HepG2 (cell line): ENCODE data around the gene PPIB. TPM values are rescaled to one million over a fixed set of nuclear protein-coding genes. Genes with fewer than 3 reads are reported as not detected.

Experiments
- CREB3 ChIP-seq: sonication (generic); formaldehyde crosslinking; IDR thresholded peaks from 2 replicates; pipeline ENCODE4 v1.5.0; 2020; ENCODE audit warnings: missing genetic modification reagents
- CREBL2 ChIP-seq: sonication (generic); formaldehyde crosslinking; IDR thresholded peaks from 2 replicates; pipeline ENCODE4 v1.8.1; 2023; ENCODE audit warnings: missing genetic modification reagents, mild to moderate bottlenecking, borderline replicate concordance
- HMGA1 ChIP-seq: sonication (generic); formaldehyde crosslinking; conservative IDR thresholded peaks from 2 replicates; pipeline ENCODE4 v1.4.0; 2020; ENCODE audit warnings: missing genetic modification reagents
- HMGXB3 ChIP-seq: sonication (generic); formaldehyde crosslinking; IDR thresholded peaks from 2 replicates; pipeline ENCODE4 v1.4.0; 2020; ENCODE audit warnings: missing genetic modification reagents, borderline replicate concordance
- HNF4A ChIP-seq: sonication (generic); formaldehyde crosslinking; IDR thresholded peaks from 2 replicates; pipeline ENCODE4 v1.4.0; 2020; ENCODE audit warnings: missing genetic modification reagents
- MAX ChIP-seq: IDR thresholded peaks from 2 replicates; pipeline ENCODE4 v1.6.1; 2012; ENCODE audit warnings: inconsistent platforms
- SALL2 ChIP-seq: sonication (generic); formaldehyde crosslinking; IDR thresholded peaks from 2 replicates; pipeline ENCODE4 v1.8.1; 2023; ENCODE audit warnings: mild to moderate bottlenecking, missing genetic modification reagents, inconsistent platforms
- ZNF432 ChIP-seq: sonication (generic); formaldehyde crosslinking; IDR thresholded peaks from 2 replicates; pipeline ENCODE4 v1.5.0; 2020; ENCODE audit warnings: missing genetic modification reagents, mild to moderate bottlenecking, borderline replicate concordance
- ZNF556 ChIP-seq: sonication (generic); formaldehyde crosslinking; IDR thresholded peaks from 2 replicates; pipeline ENCODE4 v1.4.0; 2020; ENCODE audit warnings: mild to moderate bottlenecking, missing genetic modification reagents, borderline replicate concordance
- ZNF781 ChIP-seq: sonication (generic); formaldehyde crosslinking; IDR thresholded peaks from 2 replicates; pipeline ENCODE4 v1.5.1; 2020; ENCODE audit warnings: borderline replicate concordance, mild to moderate bottlenecking, missing genetic modification reagents; ENCODE audit errors: not compliant biosample characterization
- polyA plus RNA-seq, 8 experiments: library from polyadenylated mRNA; depleted of rRNA in 3 of 8; stranded (reverse) in 7 of 8; unstranded in 1 of 8; fragments of >200 nt; fragmentation: Illumina TruSeq in 4 of 8; extraction: Trizol in 4 of 8; gene quantifications; 2 replicates each; pipeline versions ENCODE4 v1.2.1 to v1.2.3, GENCODE V29; 2011 to 2016; ENCODE audit warnings: low read depth in 4 of 8, missing spikeins in 1 of 8, mixed read lengths in 1 of 8; ENCODE audit not compliant: insufficient read depth in 1 of 8
- total RNA-seq, 5 experiments: library from RNA; depleted of rRNA; stranded (reverse); fragments of >200 nt; fragmentation: Illumina TruSeq; extraction: Trizol; gene quantifications; 2 replicates each; pipeline ENCODE4 v1.2.3, GENCODE V29; 2016; ENCODE audit warnings: low read depth in 1 of 5
- TF ChIP-seq, protein P1 (sequence below): sonication (generic); formaldehyde crosslinking; IDR thresholded peaks from 2 replicates; pipeline ENCODE4 v1.8.1; 2022; ENCODE audit warnings: low read depth, mild to moderate bottlenecking, missing genetic modification reagents

Gene PPIB
- total and polyA plus RNA-seq, 2 of the 13 experiments (the other 11 are each of a cell fraction or from before 2014, with no cell fraction given), result 780 to 882 TPM

DNA sequence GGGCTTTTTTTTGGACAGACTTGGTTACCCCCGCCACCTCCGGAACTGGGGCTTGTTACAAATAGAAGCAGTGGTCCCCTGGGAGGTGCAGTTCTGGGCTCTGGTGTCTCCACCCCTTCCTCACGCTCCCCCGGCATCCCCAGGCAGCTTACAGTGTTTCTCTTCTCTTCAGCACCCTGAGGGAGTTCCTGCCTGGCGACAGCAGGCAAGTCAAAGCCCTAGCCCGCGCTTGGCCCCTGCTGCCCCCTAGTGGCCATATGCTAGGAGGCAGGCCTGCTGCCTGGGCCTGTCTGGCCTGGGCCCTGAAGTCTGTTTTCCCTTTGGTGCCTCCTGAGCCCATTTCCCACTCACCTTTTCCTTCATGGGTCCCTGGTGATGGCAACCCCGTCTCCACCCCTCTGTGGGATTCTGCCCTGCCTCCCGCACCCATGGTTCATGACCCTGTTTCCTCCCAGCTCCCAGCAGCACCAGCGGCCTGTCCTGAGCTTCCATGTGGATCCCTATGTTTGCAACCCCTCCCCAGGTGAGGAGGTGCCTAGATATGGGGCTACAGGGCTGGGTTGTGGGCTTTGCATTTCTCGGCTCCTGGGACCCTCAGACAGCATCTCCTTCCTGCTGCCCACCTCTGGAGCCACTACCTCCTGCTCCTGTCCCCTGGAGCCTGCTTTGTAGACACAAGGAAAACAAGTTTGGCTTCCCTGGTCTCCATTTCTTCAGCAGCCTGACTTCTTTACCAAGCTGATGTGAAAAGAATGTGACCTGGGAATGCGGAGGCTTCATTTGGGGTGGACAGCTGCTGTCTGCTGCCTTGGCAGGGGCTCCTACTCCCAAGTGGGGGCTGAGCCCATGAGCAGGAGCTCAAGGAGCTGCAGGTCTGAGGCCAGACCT is 9.1 kb downstream of the PPIB start (continued):
- TF ChIP-seq CREB3 (CRISPR knock-in tag), result no peak
- TF ChIP-seq MAX, result no peak
- no peak for TF ChIP-seq HNF4A
- TF ChIP-seq HMGA1 (CRISPR knock-in tag), result no peak
- TF ChIP-seq SALL2 (CRISPR knock-in tag), result peak; percentile 45; the same call in 1 of the 2 replicates
- TF ChIP-seq, protein P1, sequence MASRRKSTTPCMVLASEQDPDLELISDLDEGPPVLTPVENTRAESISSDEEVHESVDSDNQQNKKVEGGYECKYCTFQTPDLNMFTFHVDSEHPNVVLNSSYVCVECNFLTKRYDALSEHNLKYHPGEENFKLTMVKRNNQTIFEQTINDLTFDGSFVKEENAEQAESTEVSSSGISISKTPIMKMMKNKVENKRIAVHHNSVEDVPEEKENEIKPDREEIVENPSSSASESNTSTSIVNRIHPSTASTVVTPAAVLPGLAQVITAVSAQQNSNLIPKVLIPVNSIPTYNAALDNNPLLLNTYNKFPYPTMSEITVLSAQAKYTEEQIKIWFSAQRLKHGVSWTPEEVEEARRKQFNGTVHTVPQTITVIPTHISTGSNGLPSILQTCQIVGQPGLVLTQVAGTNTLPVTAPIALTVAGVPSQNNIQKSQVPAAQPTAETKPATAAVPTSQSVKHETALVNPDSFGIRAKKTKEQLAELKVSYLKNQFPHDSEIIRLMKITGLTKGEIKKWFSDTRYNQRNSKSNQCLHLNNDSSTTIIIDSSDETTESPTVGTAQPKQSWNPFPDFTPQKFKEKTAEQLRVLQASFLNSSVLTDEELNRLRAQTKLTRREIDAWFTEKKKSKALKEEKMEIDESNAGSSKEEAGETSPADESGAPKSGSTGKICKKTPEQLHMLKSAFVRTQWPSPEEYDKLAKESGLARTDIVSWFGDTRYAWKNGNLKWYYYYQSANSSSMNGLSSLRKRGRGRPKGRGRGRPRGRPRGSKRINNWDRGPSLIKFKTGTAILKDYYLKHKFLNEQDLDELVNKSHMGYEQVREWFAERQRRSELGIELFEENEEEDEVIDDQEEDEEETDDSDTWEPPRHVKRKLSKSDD, result no peak
- peak; percentile 25; the same call in 1 of the 2 replicates for TF ChIP-seq HMGXB3 (CRISPR knock-in tag)
- no peak for TF ChIP-seq CREBL2 (CRISPR knock-in tag)
- no peak for TF ChIP-seq ZNF781 (CRISPR knock-in tag)
- TF ChIP-seq ZNF556 (CRISPR knock-in tag), result no peak; the same call in 1 of the 2 replicates
- no peak for TF ChIP-seq ZNF432 (CRISPR knock-in tag)
